Mononuclear cell (primary cell): ENCODE measurements around the gene TYW3. TPM values are rescaled to one million over a fixed set of nuclear protein-coding genes. Genes with fewer than 3 reads are reported as not detected.
"Not testable (repeated sequence)": the region's sequence is repeated elsewhere in the genome, so short reads cannot be mapped to it uniquely, and the experiment has no call there.

Experiments used
- H3K27me3 ChIP-seq: 2 replicates; pipeline ENCODE4 v1.6.0; 2011; ENCODE audit warnings: low read length, control low read depth; ENCODE audit not compliant: insufficient read depth
- H3K4me1 ChIP-seq: 2 replicates; pipeline ENCODE4 v1.5.1; 2011; ENCODE audit warnings: mild to moderate bottlenecking, low read length, control low read depth; ENCODE audit not compliant: insufficient read depth
- H3K4me3 ChIP-seq: 2 replicates; pipeline ENCODE4 v1.5.1; 2011; ENCODE audit warnings: mild to moderate bottlenecking, low read length, moderate library complexity
- H3K9me3 ChIP-seq: 2 replicates; pipeline ENCODE4 v1.5.1; 2011; ENCODE audit warnings: low read depth, mild to moderate bottlenecking, control low read depth, low read length
- total RNA-seq: library from RNA; depleted of rRNA; stranded (reverse); fragments of >200 nt; gene quantifications from one replicate; pipeline ENCODE4 v1.2.3, GENCODE V29; 2012

TYW3 gene
- total RNA-seq, 1 donor = 8.9 TPM

DNA sequence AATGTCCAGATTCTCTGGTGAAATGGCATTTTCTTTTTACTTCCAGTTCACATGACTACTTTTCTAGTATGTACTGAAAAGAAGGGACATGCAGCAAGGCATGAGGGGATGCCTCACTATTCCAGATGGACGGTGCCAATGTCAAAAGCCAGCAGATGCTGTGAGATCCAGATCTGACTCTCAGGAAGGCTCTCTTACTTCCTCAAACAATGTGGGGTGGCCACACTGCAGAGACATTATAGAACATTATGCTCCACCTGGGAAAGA is 17.8 kb upstream of the TYW3 start:
- Histone ChIP-seq H3K4me1 (no peaks in the 10 kb centered on the region), H3K27me3 (no peaks in the 10 kb centered on the region), H3K9me3 (no peaks in the 10 kb centered on the region), H3K4me3 (no peak overlapping the region)

DNA sequence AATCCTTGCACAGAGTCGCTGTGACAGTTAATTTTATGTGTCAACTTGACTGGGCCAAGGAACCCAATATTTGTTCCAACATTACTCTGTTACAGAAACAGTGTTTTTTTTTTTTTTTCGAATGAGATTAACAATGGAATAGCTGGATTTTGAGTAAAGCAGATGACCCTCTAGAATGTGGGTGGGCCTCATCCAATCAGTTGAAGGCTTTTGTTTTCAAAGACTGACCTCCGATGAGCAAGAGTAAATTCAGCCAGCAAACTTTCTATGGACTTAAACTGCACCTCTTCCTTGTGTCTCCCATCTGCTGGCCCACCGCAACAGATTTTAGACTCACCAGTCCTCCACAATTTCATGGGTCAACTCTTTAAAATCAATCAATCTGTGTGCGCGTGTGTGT is 17.1 kb upstream of the TYW3 start:
- H3K4me3 ChIP-seq = no peak overlapping the region
- no peaks in the 10 kb centered on the region for H3K4me1 ChIP-seq
- no peaks in the 10 kb centered on the region for H3K9me3 ChIP-seq
- no peaks in the 10 kb centered on the region for H3K27me3 ChIP-seq

DNA sequence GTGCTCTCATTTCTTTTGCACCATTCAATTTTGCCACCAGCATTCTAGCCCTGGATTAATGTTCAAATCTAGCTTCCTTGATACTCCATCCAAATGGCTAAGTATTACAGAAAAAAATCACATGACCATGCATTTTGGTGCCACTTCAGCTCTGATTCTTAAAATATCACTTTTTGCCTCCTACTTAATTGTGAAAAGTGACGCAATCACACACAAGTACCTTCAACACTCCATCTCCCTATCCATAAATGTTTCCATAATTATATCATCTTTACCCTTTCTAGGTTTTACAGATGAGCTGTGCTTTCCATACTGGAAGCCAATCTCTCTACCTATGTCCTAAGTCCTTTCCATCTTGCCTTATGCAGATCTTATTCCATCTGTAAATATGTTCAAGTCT is 16.1 kb upstream of the TYW3 start:
- Histone ChIP-seq H3K27me3 (no peaks in the 10 kb centered on the region), H3K9me3 (no peaks in the 10 kb centered on the region), H3K4me1 (no peaks in the 10 kb centered on the region), H3K4me3 (no peak overlapping the region)

DNA sequence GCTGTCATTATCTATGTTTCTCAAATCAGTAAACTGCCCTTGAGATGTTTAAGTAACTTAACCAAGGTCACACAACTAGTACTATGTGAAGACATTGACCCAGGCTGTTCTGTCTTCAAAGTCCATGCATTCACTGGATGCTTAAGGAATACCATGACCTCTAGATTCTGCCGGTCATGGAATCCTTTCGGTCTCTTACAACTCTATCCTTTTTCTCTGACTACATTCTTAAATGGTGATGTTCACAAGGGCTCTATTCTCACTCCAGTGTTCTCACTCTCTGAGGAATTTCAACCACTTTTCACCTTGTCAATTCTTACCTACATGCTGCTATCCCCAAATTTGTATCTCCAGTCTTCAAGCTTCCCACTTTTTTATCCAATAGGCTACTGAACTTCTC is 15.3 kb upstream of the TYW3 start:
- H3K9me3 ChIP-seq = no peaks in the 10 kb centered on the region

DNA sequence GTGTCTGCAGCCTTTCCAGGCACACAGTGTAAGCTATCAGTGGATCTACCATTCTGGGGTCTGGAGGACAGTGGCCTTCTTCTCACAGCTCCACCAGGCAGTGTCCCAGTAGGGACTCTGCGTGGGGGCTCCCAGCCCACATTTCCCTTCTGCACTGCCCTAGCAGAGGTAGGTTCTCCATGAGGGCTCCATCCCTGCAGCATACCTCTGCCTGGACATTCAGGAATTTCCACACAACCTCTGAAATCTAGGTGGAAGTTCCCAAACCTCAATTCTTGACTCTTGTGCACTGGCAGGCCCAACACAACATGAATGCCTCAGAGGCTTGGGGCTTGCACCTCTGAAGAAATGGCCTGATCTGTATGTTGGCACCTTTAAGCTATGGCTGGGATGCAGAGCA is 6.9 kb upstream of the TYW3 start:
- Histone ChIP-seq H3K4me1 (no peaks in the 10 kb centered on the region), H3K27me3 (no peaks in the 10 kb centered on the region), H3K4me3 (no peak overlapping the region), H3K9me3 (no peaks in the 10 kb centered on the region)

More for the DNA sequence above, 15.3 kb upstream of the TYW3 start:
- Histone ChIP-seq H3K27me3 (no peaks in the 10 kb centered on the region), H3K4me3 (no peak overlapping the region), H3K4me1 (no peaks in the 10 kb centered on the region)

DNA sequence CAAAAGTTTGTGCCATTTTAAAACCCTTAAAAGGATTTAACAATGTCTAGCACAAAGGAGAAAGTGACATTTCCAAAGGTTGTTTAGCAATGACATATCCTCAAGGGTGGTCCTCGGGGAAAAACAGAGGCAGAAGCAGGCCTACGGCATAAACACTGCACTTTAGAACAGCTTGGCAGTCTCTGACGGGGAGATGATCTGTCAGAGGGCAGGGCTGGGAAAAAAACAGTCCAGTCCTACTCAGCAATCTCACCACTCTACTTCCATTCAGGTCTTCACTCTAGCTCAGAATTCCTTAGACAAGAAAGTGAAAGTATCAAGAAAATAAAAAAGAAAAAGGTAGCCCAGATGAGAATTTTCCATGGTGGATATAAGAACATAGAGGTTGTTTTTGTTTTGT is 4.2 kb upstream of the TYW3 start:
- no peaks in the 10 kb centered on the region for H3K27me3 ChIP-seq
- no peak overlapping the region for H3K4me3 ChIP-seq

DNA sequence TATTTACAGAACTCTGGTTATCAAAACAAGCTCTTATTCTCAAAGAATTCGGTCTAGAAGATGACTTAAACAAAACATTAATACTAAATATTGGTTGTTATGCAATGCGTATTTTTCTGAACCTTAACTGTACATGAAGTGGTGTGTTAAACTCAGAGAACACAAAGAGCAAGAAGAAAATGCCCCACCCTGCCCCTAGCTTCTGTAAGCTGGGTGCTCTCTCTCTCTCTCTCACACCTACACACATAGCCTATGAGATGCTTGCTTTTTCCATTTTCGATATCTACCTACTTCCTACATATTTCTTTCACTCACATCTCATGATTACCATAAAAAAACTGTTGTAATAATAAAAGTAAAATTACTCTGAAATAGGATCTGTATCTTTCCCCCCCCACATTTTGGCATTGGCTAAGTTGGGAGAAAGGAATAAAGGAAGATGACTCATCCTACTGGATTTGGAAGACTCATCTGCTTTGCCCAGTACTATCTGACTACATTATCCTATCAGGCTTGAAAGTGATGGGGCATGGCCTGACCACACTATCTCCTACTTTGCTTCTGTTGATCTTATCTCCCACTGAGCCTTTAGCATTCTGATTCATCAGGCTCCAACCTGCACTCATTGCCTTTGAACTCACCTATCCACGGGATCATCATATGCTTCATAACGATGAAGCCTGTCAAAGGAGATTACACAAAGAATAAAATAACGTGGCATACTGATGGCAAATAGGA is 3.0 kb upstream of the TYW3 start:
- no peaks in the 10 kb centered on the region for H3K9me3 ChIP-seq
- peaks cover 19% of the 10 kb centered on the region for H3K4me1 ChIP-seq
- no peak overlapping the region for H3K4me3 ChIP-seq
- no peaks in the 10 kb centered on the region for H3K27me3 ChIP-seq

More for the DNA sequence above, 4.2 kb upstream of the TYW3 start:
- no peaks in the 10 kb centered on the region for H3K9me3 ChIP-seq
- H3K4me1 ChIP-seq = peaks cover 10% of the 10 kb centered on the region

DNA sequence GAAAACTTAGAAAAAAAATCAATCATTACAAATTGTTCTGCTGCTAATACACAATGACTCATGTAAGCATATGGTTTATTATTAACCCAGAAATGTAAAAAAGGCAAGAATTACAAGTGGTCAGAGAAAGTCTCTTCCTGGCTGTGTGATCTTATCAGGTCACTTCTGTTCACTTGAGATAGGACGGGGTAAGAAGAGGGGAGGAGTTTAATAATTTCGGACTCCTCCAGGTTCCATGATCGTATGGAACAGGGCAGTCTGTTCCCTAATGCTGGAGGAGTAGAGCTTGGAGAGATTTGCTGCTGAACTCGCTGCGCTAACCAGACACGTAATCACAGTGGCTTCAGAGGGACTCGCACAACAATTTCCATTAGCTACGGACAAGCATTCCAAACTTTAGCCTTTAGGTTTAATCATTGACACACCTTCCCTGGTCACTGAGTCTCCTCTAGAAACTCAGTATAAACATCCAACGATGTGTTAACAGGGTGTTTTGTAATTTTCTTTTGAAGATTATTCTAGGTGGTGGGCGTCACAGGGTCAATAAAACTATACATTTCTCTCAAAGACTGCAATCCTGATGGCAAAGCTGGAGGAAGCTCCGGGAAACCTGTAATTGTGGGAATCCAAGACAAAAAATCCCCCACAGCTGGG is 1.4 kb upstream of the TYW3 start:
- H3K4me3 ChIP-seq = no peak overlapping the region
- no peaks in the 10 kb centered on the region for H3K27me3 ChIP-seq
- peaks cover 19% of the 10 kb centered on the region for H3K4me1 ChIP-seq

DNA sequence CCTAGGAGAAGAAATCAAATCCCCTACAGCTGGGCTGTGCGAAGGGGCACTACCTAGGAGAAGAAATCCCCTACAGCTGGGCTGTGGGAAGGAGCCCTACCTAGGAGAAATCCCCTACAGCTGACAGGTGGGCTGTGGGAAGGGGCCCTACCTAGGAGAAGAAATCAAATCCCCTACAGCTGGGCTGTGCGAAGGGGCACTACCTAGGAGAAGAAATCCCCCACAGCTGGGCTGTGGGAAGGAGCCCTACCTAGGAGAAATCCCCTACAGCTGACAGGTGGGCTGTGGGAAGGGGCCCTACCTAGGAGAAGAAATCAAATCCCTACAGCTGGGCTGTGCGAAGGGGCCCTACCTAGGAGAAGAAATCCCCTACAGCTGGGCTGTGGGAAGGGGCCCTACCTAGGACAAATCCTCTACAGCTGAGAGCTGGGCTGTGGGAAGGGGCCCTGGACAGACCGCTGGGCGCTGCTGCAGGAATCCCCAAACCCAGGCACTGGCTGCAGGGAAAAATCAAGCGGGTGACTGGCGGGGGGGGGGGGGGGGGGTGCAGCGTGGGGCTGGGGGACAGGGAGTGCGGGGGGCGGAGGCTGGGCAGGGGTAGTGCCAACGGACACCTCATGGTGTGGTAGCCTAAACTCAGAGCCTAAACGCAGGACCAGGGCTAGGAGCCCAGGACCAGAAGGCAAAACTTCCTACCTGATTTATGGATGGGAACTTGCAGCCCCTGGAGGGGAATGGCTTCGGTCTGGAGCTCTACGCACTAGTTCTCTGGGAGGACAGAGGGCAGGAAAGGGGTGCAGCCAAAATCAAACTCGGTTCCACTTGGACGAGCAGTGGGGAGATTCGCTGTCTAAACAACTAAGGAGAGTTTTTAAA is 643 bp upstream of the TYW3 start:
- peaks cover 19% of the 10 kb centered on the region for H3K4me1 ChIP-seq

More for the DNA sequence above, 1.4 kb upstream of the TYW3 start:
- H3K9me3 ChIP-seq = no peaks in the 10 kb centered on the region

DNA sequence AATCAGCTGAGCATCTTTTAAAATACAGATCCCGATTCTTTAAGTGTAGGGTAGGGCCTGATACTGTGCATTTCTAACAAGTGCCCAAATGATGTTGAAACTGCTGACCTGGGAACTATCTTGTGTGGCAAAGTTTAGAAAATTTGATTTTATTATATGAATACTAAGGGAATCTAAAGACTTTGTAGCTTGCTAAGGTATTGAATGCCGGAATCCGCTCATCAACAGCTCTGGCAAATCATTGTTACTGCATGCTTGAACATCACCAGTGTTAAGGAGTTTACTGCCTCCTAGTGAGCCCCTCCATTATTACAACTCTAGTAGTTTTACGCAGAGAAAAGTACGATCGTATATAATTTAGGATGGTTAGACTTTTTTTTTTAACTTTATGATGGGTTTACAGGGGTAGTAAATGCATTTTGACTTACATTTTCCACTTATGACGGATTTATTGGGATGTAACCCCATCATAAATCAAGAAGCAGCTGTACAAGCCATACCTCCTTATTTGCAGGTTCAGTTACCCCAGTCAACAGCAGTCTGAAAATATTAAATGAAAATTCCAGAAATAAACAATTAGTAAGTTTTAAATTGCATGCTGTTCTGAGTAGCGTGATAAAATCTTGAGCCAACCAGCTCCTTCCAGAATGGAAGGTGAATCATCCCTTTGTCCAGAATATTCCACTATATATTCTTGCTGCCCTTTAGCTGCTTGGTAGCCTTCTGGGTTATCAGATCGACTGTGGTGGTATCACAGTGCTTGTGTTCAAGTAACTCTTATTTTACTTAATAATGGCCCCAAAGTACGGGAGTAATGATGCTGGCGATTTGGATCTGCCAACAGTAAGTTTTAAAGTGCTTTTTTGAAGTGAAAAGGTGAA is 892 bp downstream of the TYW3 start:
- Histone ChIP-seq H3K9me3 (no peaks in the 10 kb centered on the region), H3K4me1 (peaks cover 19% of the 10 kb centered on the region), H3K27me3 (no peaks in the 10 kb centered on the region), H3K4me3 (peak overlapping the region; percentile 91)

More for the DNA sequence above, 643 bp upstream of the TYW3 start:
- H3K4me3 ChIP-seq = peak overlapping the region; percentile 91
- H3K9me3 ChIP-seq, H3K27me3 ChIP-seq: not testable (repeated sequence)

DNA sequence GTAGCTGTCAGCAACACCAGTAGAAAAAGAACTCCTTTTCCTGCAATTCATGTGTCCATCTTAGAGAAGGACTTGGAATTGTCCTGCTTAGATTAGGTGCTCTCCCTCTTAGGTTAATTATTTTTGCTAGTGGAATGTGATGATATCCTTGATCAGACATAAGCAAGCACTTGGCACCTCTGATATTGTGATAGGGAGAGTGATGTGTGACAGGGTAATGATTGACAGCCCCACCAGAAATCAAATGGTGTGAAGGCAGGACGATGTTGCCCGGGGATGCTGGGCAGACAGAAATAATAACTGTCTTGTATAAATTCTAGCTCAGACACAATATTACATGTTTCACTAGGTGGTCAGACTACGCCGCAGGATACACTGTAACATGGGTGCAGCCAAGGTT is 4.4 kb downstream of the TYW3 start:
- Histone ChIP-seq H3K27me3 (no peaks in the 10 kb centered on the region), H3K4me3 (no peak overlapping the region), H3K4me1 (peaks cover 9% of the 10 kb centered on the region), H3K9me3 (no peaks in the 10 kb centered on the region)

DNA sequence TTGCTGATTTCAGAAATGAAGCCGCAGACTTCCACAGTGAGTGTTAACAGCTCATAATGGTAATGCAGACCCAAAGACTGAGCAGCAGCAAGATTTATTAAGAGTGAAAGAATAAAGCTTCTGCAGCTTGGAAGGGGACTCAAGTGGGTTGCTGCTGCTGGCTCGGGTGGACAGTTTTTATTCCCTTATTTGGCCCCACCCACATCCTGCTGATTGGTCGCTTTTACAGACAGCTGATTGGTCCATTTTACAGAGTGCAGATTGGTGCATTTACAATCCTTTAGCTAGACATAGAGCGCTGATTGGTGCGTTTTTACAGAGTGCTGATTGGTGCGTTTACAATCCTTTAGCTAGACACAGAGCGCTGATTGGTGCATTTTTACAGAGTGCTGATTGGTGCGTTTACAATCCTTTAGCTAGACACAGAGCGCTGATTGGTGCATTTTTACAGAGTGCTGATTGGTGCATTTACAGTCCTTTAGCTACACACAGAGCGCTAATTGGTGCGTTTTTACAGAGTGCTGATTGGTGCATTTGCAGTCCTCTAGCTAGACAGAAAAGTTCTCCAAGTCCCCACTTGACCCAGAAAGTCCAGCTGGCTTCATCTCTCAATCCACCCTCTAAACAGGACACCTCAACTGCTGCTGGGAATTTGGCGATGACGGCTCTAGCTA is 7.5 kb downstream of the TYW3 start:
- not testable (repeated sequence) for H3K4me1 ChIP-seq, H3K27me3 ChIP-seq, H3K9me3 ChIP-seq, H3K4me3 ChIP-seq

DNA sequence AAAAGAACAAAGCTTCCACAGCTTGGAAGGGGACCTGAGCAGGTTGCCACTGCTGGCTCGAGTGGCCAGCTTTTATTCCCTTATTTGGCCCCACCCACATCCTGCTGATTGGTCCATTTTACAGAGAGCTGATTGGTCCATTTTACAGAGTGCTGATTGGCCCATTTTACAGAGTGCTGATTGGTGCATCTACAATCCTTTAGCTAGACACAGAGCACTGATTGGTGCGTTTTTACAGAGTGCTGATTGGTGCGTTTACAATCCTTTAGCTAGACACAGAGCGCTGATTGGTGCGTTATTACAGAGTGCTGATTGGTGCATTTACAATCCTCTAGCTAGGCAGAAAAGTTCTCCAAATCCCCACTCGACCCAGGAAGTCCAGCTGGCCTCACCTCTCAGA is 12.3 kb downstream of the TYW3 start:
- H3K4me3 ChIP-seq, H3K27me3 ChIP-seq, H3K9me3 ChIP-seq, H3K4me1 ChIP-seq: not testable (repeated sequence)

DNA sequence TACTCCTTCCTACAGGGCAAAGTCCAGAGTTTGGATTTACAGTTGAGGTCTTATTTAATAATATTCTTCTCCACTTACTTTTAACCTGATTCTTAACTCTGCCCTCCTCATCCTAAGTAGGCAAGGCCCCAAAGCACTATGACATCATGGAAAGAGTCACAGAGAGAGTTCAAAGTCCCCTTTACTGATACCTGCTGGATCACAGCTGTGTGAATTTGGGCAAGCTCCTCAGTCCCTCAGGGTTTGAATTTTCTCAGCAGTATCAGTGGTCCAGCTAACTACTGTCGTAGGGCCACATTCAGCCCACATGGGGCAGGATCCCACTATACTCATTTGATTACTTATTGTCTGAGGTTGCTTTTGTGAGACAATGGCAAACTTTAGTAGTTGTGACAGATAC is 16.0 kb downstream of the TYW3 start:
- no peaks in the 10 kb centered on the region for H3K9me3 ChIP-seq
- H3K27me3 ChIP-seq = no peaks in the 10 kb centered on the region
- H3K4me3 ChIP-seq = no peak overlapping the region
- no peaks in the 10 kb centered on the region for H3K4me1 ChIP-seq
